Kidney tubule cell (primary cell): ENCODE data around the gene POLR2E.

Source experiments
- DNase-seq: peaks from one replicate; pipeline ENCODE4 v3.0.0-alpha.2; 2018; ENCODE audit warnings: low spot score

POLR2E gene

DNA sequence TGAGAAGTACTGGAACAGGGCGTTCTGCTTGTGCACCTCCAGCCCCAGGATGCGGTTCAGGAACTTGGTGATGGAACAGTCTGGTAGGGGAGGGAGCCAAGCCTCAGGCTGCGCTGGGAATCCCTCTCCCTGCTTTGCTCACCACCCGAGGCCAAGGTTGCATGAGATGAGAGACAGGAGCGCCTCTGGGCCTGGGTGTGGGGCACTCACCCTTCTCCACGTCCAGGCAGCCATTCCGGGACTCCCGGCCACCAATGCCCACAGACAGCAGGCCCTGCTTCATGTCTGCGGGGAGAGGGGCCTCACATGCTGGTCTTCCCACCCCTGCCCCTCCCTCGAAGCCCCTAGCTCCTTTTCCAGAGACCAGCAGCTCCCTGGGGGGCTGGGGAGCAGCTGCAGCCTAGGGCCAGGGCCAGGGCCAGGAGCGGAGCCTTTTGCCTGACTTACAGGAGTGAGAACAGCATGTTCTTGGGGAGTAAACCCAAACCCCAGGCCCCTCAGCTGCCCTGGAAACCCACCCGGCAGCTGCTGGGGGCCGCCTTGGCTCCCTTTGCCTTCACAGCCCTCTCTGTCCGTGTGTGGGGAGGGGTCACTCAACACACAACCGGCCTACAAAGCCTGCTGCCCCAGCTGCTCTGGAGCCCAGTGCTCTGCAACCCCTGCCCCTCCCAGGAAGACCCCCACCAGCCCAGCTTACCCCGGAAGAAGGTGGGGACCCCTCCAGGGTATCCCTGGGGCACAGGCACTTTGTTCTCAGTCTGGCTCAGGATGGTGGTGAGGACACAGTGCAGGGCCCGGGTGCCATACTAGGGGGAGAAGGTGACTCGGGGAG is 15.8 kb upstream of the POLR2E start:
- DNase-seq = no peak

DNA sequence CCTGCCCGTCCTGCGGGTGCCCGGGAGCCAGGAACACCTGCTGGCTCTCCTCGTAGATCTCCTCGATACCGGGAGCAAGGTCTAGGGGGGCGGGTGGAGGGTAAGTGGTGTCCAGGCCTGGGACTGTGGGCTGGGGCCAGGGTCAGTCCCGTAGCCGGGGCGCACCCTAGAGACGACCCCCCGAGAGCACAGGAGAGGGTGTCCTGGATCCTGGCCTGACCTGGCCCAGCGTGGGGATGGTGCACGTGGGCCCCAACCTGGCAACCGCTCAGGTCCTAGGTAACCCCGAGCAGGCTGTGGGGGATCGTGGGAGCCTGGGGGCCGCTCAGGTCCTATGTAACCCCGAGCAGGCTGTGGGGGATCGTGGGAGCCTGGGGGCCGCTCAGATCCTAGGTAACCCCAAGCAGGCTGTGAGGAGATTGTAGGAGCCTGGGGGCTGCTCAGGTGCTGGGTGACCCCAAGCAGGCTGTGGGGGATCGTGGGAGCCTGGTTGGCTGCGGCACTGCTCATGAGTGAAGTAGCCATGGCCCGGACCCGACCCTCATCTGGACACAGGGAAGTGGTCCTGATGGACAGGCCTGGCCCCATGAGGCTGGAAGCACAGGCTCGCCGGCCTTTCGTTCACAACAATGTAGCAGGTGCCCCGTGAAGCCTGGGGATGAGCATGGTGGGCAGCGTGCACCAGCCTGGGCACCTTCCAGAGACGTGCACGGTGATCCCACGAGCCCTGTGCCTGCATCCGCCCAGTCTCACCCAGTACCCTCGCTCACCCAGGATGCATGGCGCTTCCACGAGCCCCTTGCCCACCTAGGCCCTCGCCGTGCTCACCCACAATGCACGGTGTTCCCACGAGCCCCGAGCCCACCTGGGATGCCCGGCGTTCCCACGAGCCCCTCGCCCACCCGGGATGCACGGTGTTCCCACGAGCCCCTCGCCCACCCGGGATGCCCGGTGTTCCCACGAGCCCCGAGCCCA is 14.8 kb upstream of the POLR2E start:
- no peak for DNase-seq

DNA sequence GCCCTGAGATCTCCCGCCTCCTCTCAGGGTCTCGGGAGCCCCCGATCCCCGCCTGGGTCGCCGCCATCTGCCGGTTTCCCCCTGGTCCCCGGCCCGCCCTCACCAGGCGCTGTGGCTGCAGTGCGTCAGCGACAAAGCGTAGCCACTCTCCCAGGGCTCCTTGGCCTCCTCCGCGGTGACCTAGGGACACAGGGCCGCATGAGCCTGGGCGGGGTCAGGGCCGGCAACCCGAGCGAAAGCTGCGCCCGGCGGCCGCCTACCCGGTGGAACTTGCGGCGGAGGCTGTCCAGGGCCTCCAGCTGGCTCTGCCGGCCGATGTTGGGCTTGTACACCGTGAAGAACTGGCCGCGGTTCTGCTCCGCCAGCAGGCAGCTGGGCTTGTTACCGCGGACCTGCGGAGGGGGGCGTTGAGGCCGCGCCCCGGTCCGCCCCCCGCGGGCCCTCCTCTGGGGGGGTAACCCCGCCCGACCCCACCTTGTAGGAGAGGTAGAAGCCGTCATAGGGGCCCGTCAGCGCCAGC is 13.9 kb upstream of the POLR2E start:
- no peak for DNase-seq

DNA sequence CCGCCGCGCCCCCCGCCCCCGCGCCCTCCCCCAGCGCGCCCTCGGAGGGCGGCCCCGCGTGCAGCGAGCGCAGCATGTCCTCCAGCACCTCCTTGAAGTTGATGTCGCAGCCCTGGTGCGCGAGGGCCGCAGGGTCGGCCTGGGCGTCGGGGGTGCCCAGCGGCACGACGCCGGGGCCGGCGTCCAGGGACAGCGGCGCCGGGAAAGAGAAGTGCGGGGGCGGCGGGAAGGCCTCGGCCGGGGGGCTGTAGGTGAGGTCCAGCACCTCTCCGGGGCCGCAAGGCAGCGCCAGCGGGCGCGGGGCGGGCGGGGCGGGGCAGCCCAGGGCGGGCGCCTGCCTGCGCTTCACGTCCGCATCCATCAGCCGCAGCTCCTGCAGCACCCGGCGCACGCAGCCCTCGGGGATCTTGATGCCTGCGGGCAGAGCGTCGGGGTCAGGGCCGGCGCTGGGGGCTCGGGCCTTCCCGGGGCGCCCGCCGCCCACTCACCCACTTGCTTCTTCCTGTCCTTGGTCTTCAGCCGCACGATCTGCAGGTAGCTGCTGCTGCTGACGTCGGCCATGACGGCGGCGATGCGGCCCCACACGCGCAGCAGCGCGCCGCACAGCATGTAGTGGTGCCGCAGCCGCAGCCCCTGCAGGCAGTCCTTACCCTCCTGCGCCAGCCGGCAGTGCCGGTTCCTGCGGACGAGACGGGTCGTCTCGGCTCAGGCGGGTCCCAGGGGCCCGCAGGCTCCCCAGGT is 13.3 kb upstream of the POLR2E start:
- no peak for DNase-seq

DNA sequence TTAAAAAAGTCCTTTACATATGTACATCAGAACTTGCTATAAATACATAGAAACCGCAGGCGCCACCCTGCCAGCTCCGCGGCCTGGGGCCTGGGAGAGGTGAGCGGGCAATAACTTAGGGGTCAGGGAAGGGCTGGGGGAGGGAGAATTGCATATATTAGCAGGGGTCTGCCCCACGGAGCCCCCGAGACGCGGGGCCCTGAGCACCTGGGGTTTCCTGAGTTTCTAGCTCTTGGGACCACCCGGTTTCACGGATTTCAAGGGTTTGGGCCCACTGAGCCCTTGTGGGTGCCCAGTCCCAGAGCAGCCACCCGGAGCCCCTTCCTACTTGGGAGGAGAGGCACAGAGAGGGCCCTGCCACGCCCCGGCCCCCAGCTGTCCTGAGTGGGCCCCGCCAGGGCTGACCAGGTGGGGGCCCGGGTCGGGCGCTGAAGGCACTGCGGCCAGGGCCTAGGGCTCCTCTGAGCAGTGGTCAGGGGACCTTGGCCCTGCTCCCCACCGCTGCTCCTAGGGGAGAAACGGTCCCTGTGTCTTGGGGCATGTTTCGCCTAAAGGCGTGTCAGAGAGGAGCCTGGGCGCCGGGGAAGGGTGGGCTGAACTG is 12.6 kb upstream of the POLR2E start:
- DNase-seq = no peak

DNA sequence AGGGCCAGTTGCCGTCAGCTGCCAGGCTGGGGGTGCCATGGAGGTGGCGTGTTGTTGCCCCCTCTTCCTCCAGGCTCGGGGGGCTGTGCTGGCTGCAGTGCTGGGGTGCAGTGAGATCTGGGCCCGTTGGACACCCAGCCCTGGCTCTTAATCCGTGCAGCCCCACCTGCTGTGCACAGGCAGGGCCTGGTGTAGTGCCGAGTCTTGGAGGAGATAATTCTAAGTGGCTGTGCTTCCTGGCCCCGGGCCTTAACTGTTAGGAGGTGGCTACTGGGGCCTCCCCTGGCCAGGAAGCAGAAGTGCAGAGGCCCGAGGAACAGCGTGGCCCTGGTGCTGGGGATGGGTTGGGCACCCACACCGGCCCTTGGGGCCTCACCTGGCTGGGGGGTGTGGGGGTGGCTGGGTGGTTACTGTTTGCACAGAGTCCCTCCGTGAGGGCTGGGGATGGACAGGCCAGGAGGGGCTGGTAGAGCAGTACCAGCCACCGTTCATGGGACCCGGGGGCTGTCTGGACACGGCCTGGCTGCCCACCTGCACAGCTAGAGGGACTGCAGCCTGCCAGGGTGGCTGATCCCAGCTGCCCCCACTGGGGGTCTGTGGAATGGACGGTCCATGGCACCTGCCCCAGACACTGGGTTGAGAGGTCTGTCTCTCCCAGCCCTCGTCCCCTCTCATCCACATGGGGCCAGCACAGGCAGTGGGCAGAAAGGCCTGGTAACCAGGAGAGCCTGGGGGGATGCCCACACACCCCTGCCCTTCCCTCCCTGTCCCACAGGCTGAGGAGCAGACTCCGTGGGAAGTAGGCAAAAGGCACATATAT is 11.9 kb upstream of the POLR2E start:
- peak; percentile 71 for DNase-seq

DNA sequence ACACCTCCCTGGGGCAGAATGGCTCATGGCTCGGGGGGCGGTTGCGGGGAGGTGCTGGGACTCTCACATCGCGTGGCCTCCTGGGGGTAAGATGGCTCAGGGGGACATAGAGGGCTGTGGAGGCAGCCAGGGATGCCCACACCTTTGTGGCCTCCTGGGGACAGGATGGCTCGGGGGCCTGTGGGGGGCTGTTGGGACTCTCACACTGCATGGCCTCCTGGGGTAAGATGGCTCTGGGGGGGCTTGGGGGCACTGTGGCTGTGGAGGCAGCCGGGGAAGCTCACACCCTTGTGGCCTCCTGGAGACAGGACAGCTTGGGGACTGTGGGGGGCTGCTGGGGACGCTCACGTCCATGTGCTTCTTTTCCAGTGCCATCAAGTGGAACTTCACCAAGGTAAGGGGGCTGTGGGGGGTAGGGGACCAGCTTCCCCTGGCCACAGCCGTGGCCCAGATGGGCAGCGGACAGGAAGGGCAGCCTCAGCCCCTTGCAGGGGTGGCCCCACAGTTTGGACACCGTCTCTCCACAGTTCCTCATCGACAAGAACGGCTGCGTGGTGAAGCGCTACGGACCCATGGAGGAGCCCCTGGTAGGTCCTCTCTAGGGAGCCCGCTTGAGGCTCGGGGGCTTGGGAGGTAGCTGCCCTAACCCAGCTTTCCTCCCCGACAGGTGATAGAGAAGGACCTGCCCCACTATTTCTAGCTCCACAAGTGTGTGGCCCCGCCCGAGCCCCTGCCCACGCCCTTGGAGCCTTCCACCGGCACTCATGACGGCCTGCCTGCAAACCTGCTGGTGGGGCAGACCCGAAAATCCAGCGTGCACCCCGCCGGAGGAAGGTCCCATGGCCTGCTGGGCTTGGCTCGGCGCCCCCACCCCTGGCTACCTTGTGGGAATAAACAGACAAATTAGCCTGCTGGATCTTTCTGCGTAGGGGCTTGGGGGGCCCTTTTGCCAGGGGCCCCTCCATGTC is 11.0 kb upstream of the POLR2E start:
- no peak for DNase-seq

DNA sequence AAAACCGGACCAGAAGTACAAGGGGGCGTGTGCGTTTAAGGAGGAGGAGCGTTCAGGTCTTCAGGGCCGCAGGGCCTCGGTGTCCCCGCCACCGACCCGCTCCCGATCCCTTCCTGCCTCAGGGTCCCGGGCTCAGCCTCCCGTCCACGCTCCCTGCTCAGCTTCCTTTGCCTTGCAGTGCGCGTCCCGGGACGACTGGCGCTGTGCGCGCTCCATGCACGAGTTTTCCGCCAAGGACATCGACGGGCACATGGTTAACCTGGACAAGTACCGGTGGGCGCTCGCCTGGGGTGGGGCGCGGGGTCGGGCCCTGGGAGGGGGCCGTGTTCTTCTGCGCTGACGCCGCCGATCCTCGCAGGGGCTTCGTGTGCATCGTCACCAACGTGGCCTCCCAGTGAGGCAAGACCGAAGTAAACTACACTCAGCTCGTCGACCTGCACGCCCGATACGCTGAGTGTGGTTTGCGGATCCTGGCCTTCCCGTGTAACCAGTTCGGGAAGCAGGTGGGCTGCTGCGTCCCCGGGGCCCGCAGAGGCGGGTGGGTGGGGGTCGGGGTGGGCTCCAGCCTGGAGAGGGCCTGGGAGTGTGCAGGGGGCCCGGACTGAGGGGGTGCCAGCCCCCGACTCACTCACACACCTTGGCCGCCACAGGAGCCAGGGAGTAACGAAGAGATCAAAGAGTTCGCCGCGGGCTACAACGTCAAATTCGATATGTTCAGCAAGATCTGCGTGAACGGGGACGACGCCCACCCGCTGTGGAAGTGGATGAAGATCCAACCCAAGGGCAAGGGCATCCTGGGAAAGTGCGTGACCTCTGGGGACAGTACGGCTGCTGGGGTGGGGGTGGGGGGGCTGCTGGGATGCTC is 10.1 kb upstream of the POLR2E start:
- peak; percentile 60 for DNase-seq

DNA sequence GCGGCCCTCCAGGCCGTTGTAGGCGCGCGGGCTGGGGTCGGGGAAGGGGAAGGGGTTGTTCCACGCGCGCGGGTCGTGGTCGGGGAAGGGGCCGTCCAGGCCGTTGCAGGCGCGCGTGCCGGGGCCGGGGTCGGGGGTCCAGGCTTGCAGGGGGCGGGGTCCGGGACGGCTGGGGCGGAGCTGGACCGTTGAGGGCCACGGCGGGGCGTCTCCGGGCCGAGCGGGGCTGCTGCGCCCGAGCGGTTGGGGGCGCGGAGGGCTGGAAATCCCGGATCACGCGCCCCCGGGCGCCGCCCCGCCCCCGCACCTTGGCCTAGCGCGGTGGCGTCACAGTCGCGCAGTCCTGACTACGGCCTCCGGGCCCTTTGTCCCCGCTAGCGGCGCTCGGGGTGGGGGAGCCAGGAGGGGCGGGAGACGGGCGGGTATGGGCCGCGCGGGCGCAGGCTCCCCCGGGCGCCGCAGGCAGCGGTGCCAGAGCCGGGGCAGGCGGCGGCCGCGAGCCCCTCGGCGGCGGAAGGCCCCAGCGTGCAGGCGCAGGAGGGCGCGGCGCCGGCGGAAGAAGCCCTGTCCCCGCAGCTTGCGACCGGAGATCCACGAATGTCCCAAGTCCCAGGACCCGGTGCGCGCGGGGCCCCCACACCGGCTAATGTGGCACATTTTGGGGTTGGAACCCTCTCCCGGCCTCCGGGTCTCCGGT is 9.3 kb upstream of the POLR2E start:
- peak; percentile 80 for DNase-seq

DNA sequence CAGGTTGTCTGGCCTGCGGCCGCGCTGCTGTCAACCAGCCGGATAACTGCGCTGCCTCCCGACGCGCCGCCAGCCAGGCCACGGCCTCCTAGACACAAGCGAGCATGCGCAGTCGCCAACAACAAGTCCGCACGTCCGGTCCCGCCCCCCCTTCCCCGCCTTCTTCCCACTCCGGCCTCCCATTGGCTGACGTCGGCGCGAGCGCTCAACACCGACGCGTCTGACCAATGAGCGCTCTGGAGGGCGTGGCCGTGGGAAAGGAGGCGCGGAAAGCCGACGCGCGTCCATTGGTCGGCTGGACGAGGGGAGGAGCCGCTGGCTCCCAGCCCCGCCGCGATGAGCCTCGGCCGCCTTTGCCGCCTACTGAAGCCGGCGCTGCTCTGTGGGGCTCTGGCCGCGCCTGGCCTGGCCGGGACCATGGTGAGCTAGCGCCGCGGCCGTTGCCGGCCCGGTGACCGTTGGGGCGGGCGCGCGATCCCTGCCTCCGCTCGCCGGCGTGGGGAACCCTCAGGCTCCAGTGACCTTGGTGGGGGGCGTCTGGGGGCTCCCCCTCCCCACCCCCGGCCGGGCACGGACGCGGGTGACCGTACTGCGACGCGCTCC is 8.6 kb upstream of the POLR2E start, which contains the start of gene GPX4:
GPX4 (plus strand) TSS at position 287 of the 603 bp plus-strand sequence; CDS start at position 337, 50 bp downstream.
- DNase-seq = peak; percentile 99

DNA sequence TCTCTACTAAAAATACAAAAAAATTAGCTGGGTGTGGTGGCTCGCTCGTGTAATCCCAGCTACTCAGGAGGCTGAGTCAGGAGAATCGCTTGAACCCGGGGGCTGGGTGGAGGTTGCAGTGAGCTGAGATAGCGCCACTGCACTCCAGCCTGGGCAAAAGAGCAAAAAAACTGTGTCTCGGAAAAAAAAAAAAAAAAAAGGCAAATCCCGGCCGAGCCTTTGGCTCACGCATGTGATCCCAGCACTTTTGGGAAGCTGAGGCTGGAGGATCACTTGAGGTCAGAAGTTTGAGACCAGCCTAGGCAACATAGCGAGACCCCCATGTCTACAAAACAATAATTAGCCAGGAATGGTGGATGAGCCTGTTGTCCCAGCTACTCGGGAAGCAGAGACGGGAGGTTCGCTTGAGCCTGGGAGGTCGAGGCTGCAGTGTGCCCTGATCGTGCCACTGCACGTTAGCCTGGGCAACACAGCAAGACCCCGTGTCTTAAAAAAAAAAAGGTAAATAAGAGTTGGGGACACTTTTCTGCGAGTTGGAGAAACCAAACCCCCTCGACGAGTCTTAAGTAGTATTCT is 8.0 kb upstream of the POLR2E start:
- DNase-seq = peak; percentile 47

DNA sequence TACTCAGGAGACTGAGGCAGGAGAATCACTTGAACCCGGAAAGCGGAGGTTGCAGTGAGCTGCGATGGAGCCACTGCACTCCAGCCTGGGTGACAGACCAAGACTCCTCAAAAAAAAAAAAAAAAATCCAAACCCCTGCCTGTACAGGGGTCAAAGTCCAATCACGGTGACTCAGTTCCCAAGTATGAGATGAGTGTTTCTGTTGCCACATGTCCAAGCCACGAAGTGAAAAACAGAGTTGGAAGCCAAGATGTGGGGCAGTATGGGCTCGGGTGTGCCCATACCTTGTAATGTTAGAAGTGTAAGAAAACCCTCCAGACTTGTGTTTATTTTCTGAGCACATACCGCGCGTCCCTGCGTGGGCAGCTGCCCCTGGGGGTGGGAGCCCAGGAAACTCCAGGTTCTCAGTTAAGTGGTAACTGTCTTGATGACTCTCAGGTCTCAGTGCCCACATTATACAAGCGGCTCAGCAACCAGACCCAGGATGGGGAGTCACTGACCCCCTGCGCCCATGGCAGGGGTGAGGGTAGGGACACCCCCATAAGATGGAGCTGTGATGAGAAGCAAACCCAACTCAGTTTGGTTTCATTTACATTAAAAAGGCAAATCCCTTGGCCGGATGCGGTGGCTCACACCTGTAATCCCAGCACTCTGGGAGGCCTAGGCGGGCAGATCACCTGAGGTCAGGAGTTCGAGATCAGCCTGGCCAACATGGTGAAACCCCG is 7.4 kb upstream of the POLR2E start:
- DNase-seq = peak; percentile 99

DNA sequence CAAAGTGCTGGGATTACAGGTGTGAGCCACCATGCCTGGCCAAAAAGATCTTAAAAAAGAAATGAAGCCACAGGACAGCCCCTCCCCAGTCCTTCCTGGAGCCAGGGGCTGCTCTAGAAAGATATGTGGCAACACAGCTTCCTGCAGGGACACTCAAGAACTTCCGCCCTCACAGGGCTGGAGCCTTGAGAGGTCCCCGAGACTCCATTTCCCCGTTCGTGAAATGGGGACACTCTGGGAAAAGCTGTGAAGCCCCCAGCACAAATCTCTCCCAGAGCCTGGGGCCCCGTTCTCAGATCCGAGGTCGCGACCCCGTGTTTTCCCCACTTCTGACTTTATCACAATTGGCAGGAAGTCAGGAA is 6.1 kb upstream of the POLR2E start:
- DNase-seq = no peak

DNA sequence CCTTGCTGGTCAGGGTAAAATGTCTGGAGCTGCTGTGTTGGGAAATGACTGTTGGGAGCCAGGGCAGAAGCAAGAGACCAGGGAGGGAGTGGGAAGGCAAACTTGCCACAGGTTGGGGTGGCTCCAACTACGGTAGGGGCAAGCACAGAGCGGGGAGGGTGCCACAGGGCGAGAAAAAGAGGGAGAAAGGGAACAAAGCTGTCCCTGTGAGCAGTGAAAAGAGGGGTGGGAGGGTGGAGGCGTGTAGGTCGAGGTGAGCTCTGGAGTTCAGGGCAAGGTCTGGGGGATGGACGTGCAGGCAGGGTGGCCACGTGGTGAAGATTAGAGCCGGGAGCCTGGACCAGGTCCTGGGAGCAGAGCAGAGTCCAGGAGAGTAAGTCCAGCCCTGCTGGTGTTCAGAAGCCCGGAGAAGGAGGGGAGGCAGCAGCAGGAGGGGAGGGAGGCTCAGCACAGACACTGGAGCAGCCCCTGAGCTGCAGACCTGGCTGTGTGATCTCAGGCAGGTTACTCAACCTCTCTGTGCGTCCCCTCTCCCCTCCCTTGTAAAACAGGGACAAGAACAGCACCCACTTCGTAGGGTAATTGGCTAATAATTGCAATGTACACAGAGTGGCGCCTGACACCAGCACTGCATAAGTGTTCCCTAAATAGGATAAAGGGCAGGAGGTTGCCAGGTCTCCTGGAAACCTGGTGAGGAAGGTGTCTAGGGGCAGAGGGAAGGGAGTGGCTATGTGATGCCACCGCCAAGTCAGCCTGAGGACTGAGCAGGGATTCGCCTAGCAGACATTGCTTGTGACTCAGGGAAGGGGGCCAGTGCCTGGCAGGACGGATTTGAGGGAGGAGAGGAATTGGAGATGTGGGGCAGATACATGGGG is 3.2 kb upstream of the POLR2E start:
- no peak for DNase-seq

DNA sequence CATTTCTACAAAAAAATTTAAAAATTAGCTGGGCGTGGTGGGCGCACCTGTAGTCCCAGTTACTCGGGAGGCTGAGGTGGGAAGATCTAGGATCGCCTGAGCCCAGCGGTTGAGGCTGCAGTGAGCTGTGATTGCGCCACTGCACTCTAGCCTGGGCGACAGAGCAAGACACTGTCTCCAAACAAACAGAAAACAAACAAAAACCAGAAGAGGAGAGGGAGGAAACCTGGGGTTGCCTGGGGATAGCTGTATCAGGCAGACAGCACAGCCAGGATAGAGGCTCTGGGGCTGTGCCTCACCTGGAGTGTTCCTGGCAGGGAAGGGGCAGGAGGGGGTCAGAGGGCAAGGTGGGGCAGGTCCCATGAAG is 2.6 kb upstream of the POLR2E start:
- no peak for DNase-seq

DNA sequence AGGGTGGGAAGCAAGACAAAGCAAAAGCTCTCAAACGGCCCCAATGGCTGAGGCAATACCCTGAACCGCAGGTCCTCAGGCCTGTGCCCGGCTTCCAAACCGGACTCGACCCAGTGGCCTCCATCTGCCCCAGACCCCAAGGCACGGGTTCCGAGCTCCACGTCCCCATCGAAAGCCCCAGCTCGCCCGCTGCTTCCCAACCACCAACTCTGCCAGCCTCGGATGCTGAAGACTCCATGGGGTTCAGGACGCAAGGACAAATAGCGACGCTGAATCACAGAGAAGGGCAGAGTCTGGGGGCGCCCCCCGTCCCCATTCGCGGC is 559 bp downstream of the POLR2E start:
- no peak for DNase-seq
